DND-41 (cell line): ENCODE results near the gene SLC39A11.
"Not testable (repeated sequence)": the region's sequence is repeated elsewhere in the genome, so short reads cannot be mapped to it uniquely, and the experiment has no call there.

ENCODE experiments used
- ATAC-seq: fragments of 200-7000 bp; cut with Tn5 transposase; 3 replicates; pipeline ENCODE4 v1.9.1; 2021; ENCODE audit warnings: low read depth; ENCODE audit not compliant: insufficient read depth
- DNase-seq: peaks from one replicate; pipeline ENCODE4 v3.0.0-alpha.2; 2020
- H2AFZ ChIP-seq: 2 replicates; pipeline ENCODE4 v1.6.0; 2012; ENCODE audit warnings: low read depth, low read length
- H3K27ac ChIP-seq: 2 replicates; pipeline ENCODE4 v1.5.1; 2012; ENCODE audit warnings: low read length, inconsistent platforms
- H3K27me3 ChIP-seq: fragments of 200-600 bp; sonication (generic); 2 replicates; pipeline ENCODE4 v1.6.0; 2012; ENCODE audit warnings: low read length, mild to moderate bottlenecking, inconsistent platforms; ENCODE audit not compliant: insufficient read depth, poor library complexity
- H3K36me3 ChIP-seq: 2 replicates; pipeline ENCODE4 v1.5.1; 2012; ENCODE audit warnings: low read length, inconsistent platforms; ENCODE audit not compliant: insufficient read depth
- H3K4me1 ChIP-seq: 2 replicates; pipeline ENCODE4 v1.5.1; 2012; ENCODE audit warnings: mild to moderate bottlenecking, low read length; ENCODE audit not compliant: insufficient read depth
- H3K4me2 ChIP-seq: 2 replicates; pipeline ENCODE4 v1.6.0; 2012; ENCODE audit warnings: mild to moderate bottlenecking, moderate library complexity, low read length, inconsistent platforms; ENCODE audit not compliant: insufficient read depth
- H3K4me3 ChIP-seq, 2 experiments: fragments of 200-600 bp in 1 of 2; shearing (Covaris generic) in 1 of 2; 2 replicates each; pipeline ENCODE4 v1.5.1; 2012 to 2016; ENCODE audit warnings: inconsistent platforms in 2 of 2, low read length in 2 of 2, mild to moderate bottlenecking in 2 of 2, low read depth in 1 of 2, moderate library complexity in 1 of 2
- H3K79me2 ChIP-seq: 2 replicates; pipeline ENCODE4 v1.6.0; 2012; ENCODE audit warnings: low read length, inconsistent platforms; ENCODE audit not compliant: insufficient read depth
- H3K9ac ChIP-seq: 2 replicates; pipeline ENCODE4 v1.6.0; 2012; ENCODE audit warnings: low read depth, mild to moderate bottlenecking, inconsistent platforms, low read length, moderate library complexity
- H3K9me3 ChIP-seq: 2 replicates; pipeline ENCODE4 v1.5.1; 2012; ENCODE audit warnings: low read length, moderate library complexity, mild to moderate bottlenecking, inconsistent platforms; ENCODE audit not compliant: insufficient read depth, severe bottlenecking
- H4K20me1 ChIP-seq: 2 replicates; pipeline ENCODE4 v1.6.0; 2012; ENCODE audit warnings: low read length; ENCODE audit not compliant: insufficient read depth
- CTCF ChIP-seq: IDR thresholded peaks from 2 replicates; pipeline ENCODE4 v1.5.1; 2012; ENCODE audit warnings: borderline replicate concordance, low read length, moderate library complexity, mild to moderate bottlenecking; ENCODE audit not compliant: poor library complexity, severe bottlenecking; ENCODE audit errors: extremely low read depth
- EZH2 ChIP-seq: IDR thresholded peaks from 3 replicates; pipeline ENCODE4 v1.6.1; 2012; ENCODE audit warnings: borderline replicate concordance, low read depth, mild to moderate bottlenecking, moderate library complexity, low read length, inconsistent platforms; ENCODE audit not compliant: severe bottlenecking

SLC39A11 gene

GRCh38 chr17:73068322-73069153 is 23.9 kb downstream of the SLC39A11 start:
- H3K9me3 ChIP-seq, result no peaks in the 10 kb centered on the region
- peaks cover 10% of the 10 kb centered on the region for H3K36me3 ChIP-seq
- DNase-seq (no peak), ATAC-seq (no peak)
- H3K4me3 ChIP-seq, result no peak overlapping the region
- H3K9ac ChIP-seq, result no peak overlapping the region
- no peak overlapping the region for H3K4me2 ChIP-seq
- no peaks in the 10 kb centered on the region for H4K20me1 ChIP-seq
- no peaks in the 10 kb centered on the region for H3K79me2 ChIP-seq
- no peaks in the 10 kb centered on the region for H3K27me3 ChIP-seq
- H2AFZ ChIP-seq, result no peak overlapping the region
- H3K27ac ChIP-seq, result no peak overlapping the region
- TF ChIP-seq EZH2, result no peak
- TF ChIP-seq CTCF, result no peak
- H3K4me1 ChIP-seq, result peaks cover 10% of the 10 kb centered on the region; the same call in 1 of the 2 replicates

- not testable (repeated sequence) for H3K27me3 ChIP-seq, ATAC-seq, H3K4me2 ChIP-seq, H4K20me1 ChIP-seq, H3K4me3 ChIP-seq, DNase-seq, H3K79me2 ChIP-seq, H3K36me3 ChIP-seq, H3K9ac ChIP-seq, H2AFZ ChIP-seq, H3K27ac ChIP-seq, H3K9me3 ChIP-seq
- peaks cover 10% of the 10 kb centered on the region; the same call in 1 of the 2 replicates for H3K4me1 ChIP-seq
These were observed 24.8 kb downstream of the SLC39A11 start for GRCh38 chr17:73067699-73068098.

- no peak overlapping the region for H3K9ac ChIP-seq
- no peak overlapping the region for H3K4me3 ChIP-seq
- DNase-seq (no peak), ATAC-seq (no peak)
- H4K20me1 ChIP-seq, result no peaks in the 10 kb centered on the region
- no peaks in the 10 kb centered on the region for H3K27me3 ChIP-seq
- no peaks in the 10 kb centered on the region for H3K79me2 ChIP-seq
- H3K36me3 ChIP-seq, result peaks cover 5% of the 10 kb centered on the region; the same call in 1 of the 2 replicates
- H2AFZ ChIP-seq, result no peak overlapping the region
- H3K27ac ChIP-seq, result no peak overlapping the region
- no peaks in the 10 kb centered on the region for H3K9me3 ChIP-seq
- H3K4me1 ChIP-seq, result peaks cover 10% of the 10 kb centered on the region; the same call in 1 of the 2 replicates
- no peak overlapping the region for H3K4me2 ChIP-seq
- no peak for TF ChIP-seq EZH2
- no peak for TF ChIP-seq CTCF
These were observed 25.4 kb downstream of the SLC39A11 start for GRCh38 chr17:73067075-73067474.

GRCh38 chr17:73066148-73066884 is 26.2 kb downstream of the SLC39A11 start:
- Histone ChIP-seq H3K9me3 (no peaks in the 10 kb centered on the region), H2AFZ (no peak overlapping the region), H3K4me1 (peaks cover 10% of the 10 kb centered on the region; the same call in 1 of the 2 replicates), H3K4me2 (no peak overlapping the region), H3K36me3 (peaks cover 3% of the 10 kb centered on the region; the same call in 1 of the 2 replicates), H3K27me3 (no peaks in the 10 kb centered on the region), H3K27ac (no peak overlapping the region), H4K20me1 (no peaks in the 10 kb centered on the region), H3K4me3 (no peak overlapping the region), H3K79me2 (no peaks in the 10 kb centered on the region), H3K9ac (no peak overlapping the region)
- DNase-seq (no peak), ATAC-seq (no peak)
- TF ChIP-seq CTCF, result no peak
